Brain microvascular endothelial cell (primary cell): Measurements from ENCODE around the gene NPIPA3.
A peak's percentile ranks its signal among the peaks of the same experiment; 100 is the strongest.
"Not testable (repeated sequence)": the region's sequence is repeated elsewhere in the genome, so short reads cannot be mapped to it uniquely, and the experiment has no call there.

Experiments
- DNase-seq: peaks from one replicate; pipeline ENCODE4 v3.0.0-alpha.2; 2020
- H3K27ac ChIP-seq: fragments of 250-450 bp; sonication (Bioruptor Pico); 2 replicates; pipeline ENCODE4 v1.5.1; 2020; ENCODE audit warnings: mild to moderate bottlenecking, moderate library complexity
- H3K27me3 ChIP-seq: fragments of 250-450 bp; sonication (Bioruptor Pico); replicated peaks from 2 replicates; pipeline ENCODE4 v1.5.1; 2020; ENCODE audit warnings: mild to moderate bottlenecking
- H3K36me3 ChIP-seq: fragments of 250-450 bp; sonication (Bioruptor Pico); replicated peaks from 2 replicates; pipeline ENCODE4 v1.5.1; 2020; ENCODE audit warnings: mild to moderate bottlenecking
- H3K4me3 ChIP-seq: 2 replicates; pipeline ENCODE4 v1.5.1; 2011; ENCODE audit warnings: low read depth, mild to moderate bottlenecking, control low read depth, low read length, moderate library complexity
- in situ Hi-C: cut with HindIII; loops from 2 replicates; pipeline ENCODE4 v1.10.0; 2017; ENCODE audit warnings: low sequenced_read_pairs, low pct_ligation_motif_present
- TF ChIP-seq, protein P1 (sequence below): IDR thresholded peaks from 2 replicates; pipeline ENCODE4 v1.5.1; 2011; ENCODE audit warnings: low read depth, mild to moderate bottlenecking, moderate library complexity, low read length, control low read depth, inconsistent platforms; ENCODE audit errors: missing control alignments

Gene NPIPA3

DNA sequence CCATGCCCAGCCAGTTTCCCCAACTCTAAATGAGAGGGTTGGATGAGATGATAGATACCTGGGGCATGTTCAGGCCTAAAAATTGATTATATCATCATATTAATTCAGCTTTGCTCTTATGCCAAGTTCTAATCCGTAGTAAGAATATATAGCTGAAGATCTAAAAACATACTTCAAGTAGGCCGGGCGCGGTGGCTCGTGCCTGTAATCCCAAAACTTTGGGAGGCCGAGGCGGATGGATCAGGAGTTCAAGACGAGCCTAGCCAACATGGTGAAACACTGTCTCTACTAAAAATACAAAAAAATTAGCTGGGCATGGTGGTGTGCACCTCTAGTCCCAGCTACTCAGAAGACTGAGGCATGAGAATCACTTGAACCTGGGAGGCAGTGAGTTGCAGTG, 21.1 kb upstream of the NPIPA3 start:
- Histone ChIP-seq H3K27ac (no peak overlapping the region), H3K36me3 (no peaks in the 10 kb centered on the region), H3K27me3 (no peaks in the 10 kb centered on the region), H3K4me3 (no peak overlapping the region)
- DNase-seq: no peak
- in situ Hi-C loops: no loop called here
- TF ChIP-seq, protein P1, sequence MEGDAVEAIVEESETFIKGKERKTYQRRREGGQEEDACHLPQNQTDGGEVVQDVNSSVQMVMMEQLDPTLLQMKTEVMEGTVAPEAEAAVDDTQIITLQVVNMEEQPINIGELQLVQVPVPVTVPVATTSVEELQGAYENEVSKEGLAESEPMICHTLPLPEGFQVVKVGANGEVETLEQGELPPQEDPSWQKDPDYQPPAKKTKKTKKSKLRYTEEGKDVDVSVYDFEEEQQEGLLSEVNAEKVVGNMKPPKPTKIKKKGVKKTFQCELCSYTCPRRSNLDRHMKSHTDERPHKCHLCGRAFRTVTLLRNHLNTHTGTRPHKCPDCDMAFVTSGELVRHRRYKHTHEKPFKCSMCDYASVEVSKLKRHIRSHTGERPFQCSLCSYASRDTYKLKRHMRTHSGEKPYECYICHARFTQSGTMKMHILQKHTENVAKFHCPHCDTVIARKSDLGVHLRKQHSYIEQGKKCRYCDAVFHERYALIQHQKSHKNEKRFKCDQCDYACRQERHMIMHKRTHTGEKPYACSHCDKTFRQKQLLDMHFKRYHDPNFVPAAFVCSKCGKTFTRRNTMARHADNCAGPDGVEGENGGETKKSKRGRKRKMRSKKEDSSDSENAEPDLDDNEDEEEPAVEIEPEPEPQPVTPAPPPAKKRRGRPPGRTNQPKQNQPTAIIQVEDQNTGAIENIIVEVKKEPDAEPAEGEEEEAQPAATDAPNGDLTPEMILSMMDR: no peak

DNA sequence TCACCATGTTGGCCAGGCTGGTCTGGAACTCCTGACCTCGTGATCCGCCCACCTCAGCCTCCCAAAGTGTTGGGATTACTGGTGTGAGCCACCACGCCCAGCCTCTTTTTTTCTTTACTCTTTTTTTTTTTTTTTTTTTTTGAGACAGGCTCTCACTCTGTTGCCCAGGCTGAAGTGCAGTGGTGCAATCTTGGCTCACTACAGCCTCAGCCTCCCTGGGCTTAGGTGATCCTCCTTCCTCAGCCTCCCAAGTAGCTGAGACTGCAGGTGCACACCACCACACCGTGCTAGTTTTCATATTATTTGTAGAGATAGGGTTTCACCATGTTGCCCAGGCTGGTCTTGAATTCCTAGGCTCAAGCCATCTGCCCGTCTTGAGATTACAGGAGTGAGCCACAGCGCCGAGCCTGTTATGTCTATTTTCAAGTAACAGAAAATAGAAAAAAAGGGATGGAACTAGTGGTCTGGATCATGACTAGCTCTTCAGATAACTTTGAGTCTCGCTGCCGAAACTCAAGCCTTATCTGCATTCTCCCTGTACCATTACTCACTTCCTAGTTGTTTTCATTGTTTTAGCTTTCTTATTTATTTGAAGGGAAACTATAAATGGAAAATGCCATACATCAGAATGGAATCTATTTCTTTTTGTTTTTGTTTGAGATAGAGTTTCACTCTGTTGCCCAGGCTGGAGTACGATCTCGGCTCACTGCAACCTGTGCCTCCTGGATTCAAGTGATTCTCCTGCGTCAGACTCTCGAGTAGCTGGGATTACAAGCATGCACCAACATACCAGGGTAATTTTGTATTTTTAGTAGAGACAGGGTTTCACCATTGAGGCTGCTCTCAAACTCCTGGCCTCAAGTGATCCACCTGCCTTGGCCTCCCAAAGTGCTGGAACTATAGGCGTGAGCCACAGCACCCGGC, 17.1 kb upstream of the NPIPA3 start:
- H3K27me3 ChIP-seq, in situ Hi-C loops, H3K36me3 ChIP-seq, H3K27ac ChIP-seq, H3K4me3 ChIP-seq: not testable (repeated sequence)
- DNase-seq: peak; percentile 69

DNA sequence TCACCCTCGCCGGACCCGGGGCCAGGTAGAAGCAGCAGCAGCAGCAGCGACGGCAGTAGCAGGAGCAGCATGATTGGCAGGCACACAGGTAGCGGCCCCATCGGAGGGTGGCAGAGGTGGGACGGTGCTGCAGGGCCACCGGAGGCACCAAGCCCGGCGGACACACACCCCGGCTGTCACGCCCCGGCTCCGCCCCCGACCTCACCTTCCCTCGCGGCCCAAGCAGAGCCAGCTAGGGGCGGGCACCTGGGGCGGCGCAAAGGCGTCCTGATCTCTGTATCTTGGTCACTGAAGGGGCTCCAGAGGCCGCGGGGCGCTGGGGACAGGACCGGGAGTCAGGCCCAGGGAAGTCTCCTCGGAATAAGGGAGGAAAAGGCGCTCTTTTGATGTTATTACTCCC, 9.1 kb upstream of the NPIPA3 start, which contains the start of gene PLA2G10:
Gene PLA2G10 (minus strand): TSS at position 180 of the 400 bp plus-strand sequence. CDS start 79 bp downstream, at position 101.
- H3K27ac ChIP-seq, in situ Hi-C loops, H3K36me3 ChIP-seq, H3K4me3 ChIP-seq, H3K27me3 ChIP-seq, DNase-seq: not testable (repeated sequence)

DNA sequence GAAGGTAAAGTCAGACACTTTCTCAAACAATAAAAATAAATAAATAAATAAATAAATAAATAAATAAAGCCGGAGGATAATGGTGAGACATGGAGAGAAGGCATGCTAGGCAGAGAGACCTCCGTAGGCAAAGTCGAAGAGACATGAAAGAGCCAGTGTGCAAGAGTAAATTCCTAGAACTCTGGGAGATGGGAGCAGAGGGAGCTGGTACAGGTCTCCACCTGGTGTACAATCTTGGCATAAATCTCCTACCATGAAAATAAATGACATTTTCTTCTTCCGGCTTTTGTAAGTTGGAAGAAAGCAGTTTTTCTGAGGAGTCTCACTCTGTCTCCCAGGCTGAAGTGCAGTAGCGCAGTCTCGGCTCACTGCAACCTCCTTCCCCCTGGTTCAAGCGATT, 1.4 kb upstream of the NPIPA3 start:
- H3K4me3 ChIP-seq, DNase-seq, H3K27me3 ChIP-seq, H3K27ac ChIP-seq, H3K36me3 ChIP-seq, in situ Hi-C loops: not testable (repeated sequence)

DNA sequence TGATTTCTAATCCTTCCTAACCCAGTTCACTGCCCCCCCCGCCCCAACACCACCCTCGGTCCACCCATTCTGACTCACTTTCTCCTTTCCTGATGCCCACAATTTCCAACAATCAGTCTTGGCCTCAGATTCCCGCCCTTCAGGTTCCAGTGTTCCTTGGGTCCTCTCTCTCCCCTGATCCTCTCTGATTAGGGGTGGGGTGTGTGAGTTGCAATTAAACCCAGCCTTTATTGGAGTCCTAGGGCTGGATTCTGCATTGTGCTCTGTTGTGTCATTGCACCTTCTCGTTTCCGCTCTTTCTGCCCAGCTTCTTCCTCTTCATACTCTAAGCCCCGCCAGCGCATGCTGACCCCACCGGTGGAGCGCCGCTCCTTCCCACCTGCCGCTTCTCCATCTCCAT, 539 bp upstream of the NPIPA3 start:
- H3K27me3 ChIP-seq, H3K36me3 ChIP-seq, H3K27ac ChIP-seq, in situ Hi-C loops, H3K4me3 ChIP-seq, DNase-seq: not testable (repeated sequence)

DNA sequence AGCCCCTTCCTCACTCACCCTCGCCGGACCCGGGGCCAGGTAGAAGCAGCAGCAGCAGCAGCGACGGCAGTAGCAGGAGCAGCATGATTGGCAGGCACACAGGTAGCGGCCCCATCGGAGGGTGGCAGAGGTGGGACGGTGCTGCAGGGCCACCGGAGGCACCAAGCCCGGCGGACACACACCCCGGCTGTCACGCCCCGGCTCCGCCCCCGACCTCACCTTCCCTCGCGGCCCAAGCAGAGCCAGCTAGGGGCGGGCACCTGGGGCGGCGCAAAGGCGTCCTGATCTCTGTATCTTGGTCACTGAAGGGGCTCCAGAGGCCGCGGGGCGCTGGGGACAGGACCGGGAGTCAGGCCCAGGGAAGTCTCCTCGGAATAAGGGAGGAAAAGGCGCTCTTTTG, 30.0 kb downstream of the NPIPA3 start:
- H3K36me3 ChIP-seq, H3K27me3 ChIP-seq, DNase-seq, H3K4me3 ChIP-seq, in situ Hi-C loops, H3K27ac ChIP-seq: not testable (repeated sequence)

DNA sequence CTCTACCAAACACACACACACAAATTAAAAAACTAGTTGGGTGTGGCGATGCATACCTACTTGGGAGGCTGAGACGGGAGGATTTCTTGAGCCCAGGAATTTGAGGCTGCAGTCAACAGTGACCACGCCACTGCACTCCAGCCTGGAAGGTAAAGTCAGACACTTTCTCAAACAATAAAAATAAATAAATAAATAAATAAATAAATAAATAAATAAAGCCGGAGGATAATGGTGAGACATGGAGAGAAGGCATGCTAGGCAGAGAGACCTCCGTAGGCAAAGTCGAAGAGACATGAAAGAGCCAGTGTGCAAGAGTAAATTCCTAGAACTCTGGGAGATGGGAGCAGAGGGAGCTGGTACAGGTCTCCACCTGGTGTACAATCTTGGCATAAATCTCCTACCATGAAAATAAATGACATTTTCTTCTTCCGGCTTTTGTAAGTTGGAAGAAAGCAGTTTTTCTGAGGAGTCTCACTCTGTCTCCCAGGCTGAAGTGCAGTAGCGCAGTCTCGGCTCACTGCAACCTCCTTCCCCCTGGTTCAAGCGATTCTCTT, 37.7 kb downstream of the NPIPA3 start:
- H3K27ac ChIP-seq, H3K4me3 ChIP-seq, H3K36me3 ChIP-seq, H3K27me3 ChIP-seq, DNase-seq, in situ Hi-C loops: not testable (repeated sequence)

DNA sequence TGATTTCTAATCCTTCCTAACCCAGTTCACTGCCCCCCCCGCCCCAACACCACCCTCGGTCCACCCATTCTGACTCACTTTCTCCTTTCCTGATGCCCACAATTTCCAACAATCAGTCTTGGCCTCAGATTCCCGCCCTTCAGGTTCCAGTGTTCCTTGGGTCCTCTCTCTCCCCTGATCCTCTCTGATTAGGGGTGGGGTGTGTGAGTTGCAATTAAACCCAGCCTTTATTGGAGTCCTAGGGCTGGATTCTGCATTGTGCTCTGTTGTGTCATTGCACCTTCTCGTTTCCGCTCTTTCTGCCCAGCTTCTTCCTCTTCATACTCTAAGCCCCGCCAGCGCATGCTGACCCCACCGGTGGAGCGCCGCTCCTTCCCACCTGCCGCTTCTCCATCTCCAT, 38.6 kb downstream of the NPIPA3 start:
- H3K27me3 ChIP-seq, H3K36me3 ChIP-seq, in situ Hi-C loops, DNase-seq, H3K27ac ChIP-seq, H3K4me3 ChIP-seq: not testable (repeated sequence)

DNA sequence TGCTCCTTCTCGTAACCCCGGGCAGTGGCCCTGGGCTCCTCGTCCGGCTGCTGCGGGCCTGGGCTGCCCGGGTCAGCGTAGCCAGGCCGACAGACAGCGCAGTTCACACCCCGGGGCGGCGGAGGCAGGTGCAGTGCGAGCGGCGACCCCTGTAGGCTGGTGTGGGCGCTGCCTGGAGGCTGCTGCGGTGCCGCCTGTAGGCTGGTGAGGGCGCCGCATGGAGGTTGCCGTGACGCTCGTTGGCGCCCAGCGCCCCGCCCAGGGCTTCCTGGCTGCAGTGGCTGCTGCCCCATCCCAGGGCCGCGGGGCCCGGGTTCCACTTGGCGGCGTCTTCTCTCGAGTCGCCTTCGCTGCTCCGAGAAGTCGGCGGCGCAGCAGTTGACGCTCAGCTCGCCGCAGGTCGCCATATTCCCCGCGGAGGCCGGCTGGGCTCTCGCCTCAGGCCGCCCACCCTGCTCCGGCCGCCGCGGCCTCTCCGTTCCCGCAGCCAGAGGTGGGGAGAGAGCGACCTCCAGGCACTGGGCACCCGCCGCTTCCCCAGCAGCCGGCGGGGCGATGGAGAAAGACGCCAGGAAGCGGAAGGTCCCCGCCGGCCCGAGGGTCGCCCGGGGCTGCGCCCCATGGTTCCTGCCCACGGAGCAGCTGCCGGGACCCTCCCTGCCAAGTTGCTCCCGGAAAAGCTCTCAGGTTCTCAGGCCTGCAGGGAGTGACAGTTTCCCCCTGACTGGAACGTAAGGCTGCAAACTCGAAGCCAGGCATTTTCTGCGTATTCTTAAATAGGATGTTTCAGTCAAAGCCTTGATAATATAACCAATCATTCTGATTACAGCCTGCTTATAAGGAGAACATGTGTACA, 39.3 kb downstream of the NPIPA3 start, which contains the start of gene NPIPA2:
Gene NPIPA2 (plus strand): TSS at position 261 of the 856 bp plus-strand sequence. CDS start 5,533 bp downstream, outside the sequence.
- H3K36me3 ChIP-seq, H3K27me3 ChIP-seq, DNase-seq, H3K27ac ChIP-seq, in situ Hi-C loops, H3K4me3 ChIP-seq: not testable (repeated sequence)

DNA sequence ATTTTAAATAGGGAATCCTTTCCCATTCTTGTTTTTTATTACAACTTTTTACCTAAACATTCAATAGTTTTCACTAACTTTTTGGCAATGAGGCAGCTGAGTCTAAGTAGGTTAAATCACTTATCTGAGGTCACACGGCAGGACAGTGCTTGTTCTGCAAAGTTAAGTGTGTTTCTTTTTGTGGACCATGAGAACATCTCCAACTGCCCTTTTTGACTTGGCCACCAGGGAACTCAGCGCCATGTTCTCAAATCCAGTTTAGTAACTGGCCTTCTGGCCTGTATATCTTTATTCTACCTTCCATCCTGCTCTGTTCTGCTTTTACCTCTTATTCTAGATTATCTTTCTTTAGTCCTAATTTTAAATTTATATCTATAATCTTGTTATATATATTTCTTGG, 70.4 kb downstream of the NPIPA3 start:
- in situ Hi-C loops, H3K36me3 ChIP-seq, H3K4me3 ChIP-seq: not testable (repeated sequence)

DNA sequence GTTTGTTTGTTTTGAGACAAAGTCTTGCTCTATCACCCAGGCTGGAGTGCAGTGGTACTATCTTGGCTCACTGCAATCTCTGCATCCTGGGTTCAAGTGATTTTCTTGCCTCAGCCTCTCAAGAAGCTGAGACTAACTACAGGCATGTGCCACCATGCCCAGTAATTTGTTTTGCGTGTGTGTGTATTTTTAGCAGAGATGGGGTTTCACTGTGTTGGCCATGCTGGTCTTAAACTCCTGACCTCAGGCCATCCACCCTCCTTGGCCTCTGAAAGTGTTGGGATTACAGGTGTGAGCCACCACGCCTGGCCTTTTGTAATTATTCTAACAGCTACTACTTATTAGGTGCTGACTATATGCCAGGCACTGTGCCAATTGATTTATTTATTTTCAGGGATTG, 72.4 kb downstream of the NPIPA3 start:
- H3K27ac ChIP-seq, H3K27me3 ChIP-seq, H3K4me3 ChIP-seq, in situ Hi-C loops, H3K36me3 ChIP-seq, DNase-seq: not testable (repeated sequence)

More for the DNA sequence above, 70.4 kb downstream of the NPIPA3 start:
- H3K27me3 ChIP-seq, DNase-seq, H3K27ac ChIP-seq: not testable (repeated sequence)
